ENCODE data around the gene FAM171A1. TPM values are rescaled to one million over a fixed set of nuclear protein-coding genes. Genes with fewer than 3 reads are reported as not detected.

The FAM171A1 gene
- total RNA-seq, 2 donors from 2014 or later: 36.5 to 39.0 TPM

- Mint-ChIP-seq H3K27me3 (ENCODE audit: insufficient read depth) (no peaks in the 10 kb centered on the region), H3K27ac (no peak overlapping the region), H3K4me1 (peaks cover 18% of the 10 kb centered on the region), H3K9me3 (no peaks in the 10 kb centered on the region), H3K4me3 (no peak overlapping the region), H3K36me3 (ENCODE audit: low read depth) (no peaks in the 10 kb centered on the region)
- no peaks in the 10 kb centered on the region for H3K9me3 ChIP-seq (ENCODE audit: control insufficient read depth, low read length)
- DNase-seq: no peak
- peak overlapping the region; percentile 68 for H3K27ac ChIP-seq (ENCODE audit: low read depth, low read length)
- H3K9ac ChIP-seq (ENCODE audit: extremely low read depth, low read length, poor library complexity, severe bottlenecking): no peak overlapping the region
- TF ChIP-seq CTCF (conservative IDR thresholded peaks at IDR 0.05): no peak
- peaks cover 4% of the 10 kb centered on the region for H3K4me1 ChIP-seq (ENCODE audit: control insufficient read depth, insufficient read depth, low read length)
- H3K27me3 ChIP-seq (ENCODE audit: control insufficient read depth, insufficient read depth, low read length, poor library complexity, severe bottlenecking): no peaks in the 10 kb centered on the region
- no peaks in the 10 kb centered on the region for H3K36me3 ChIP-seq (ENCODE audit: control insufficient read depth, insufficient read depth, low read length)
- WGBS, 2 experiments (ENCODE audit: insufficient coverage in 1 of 2, insufficient read length in 1 of 2): 76 to 86% methylated on average over 3 to 4 of the region's 4 CpGs
- H3K4me3 ChIP-seq (ENCODE audit: low read length): no peak overlapping the region
These were observed 26.7 kb downstream of the FAM171A1 start for GRCh38 chr10:15344256-15344875.

GRCh38 chr10:15342970-15343369, 28.1 kb downstream of the FAM171A1 start:
- no peak overlapping the region for H3K27ac Mint-ChIP-seq
- H3K9me3 ChIP-seq (ENCODE audit: control insufficient read depth, low read length): no peaks in the 10 kb centered on the region
- no peaks in the 10 kb centered on the region for H3K36me3 Mint-ChIP-seq (ENCODE audit: low read depth)
- no peak overlapping the region for H3K4me3 Mint-ChIP-seq
- no peaks in the 10 kb centered on the region for H3K36me3 ChIP-seq (ENCODE audit: control insufficient read depth, insufficient read depth, low read length)
- peaks cover 4% of the 10 kb centered on the region for H3K4me1 ChIP-seq (ENCODE audit: control insufficient read depth, insufficient read depth, low read length)
- no peaks in the 10 kb centered on the region for H3K27me3 ChIP-seq (ENCODE audit: control insufficient read depth, insufficient read depth, low read length, poor library complexity, severe bottlenecking)
- 77 to 99% methylated on average over 2 to 3 of the region's 3 CpGs for WGBS, 2 experiments (ENCODE audit: insufficient coverage in 1 of 2, insufficient read length in 1 of 2)
- no peaks in the 10 kb centered on the region for H3K9me3 Mint-ChIP-seq
- H3K4me3 ChIP-seq (ENCODE audit: low read length): no peak overlapping the region
- no peak overlapping the region for H3K27ac ChIP-seq (ENCODE audit: low read depth, low read length)
- H3K9ac ChIP-seq (ENCODE audit: extremely low read depth, low read length, poor library complexity, severe bottlenecking): no peak overlapping the region
- TF ChIP-seq CTCF (conservative IDR thresholded peaks at IDR 0.05): no peak
- H3K4me1 Mint-ChIP-seq: peaks cover 18% of the 10 kb centered on the region
- DNase-seq: no peak
- no peaks in the 10 kb centered on the region for H3K27me3 Mint-ChIP-seq (ENCODE audit: insufficient read depth)

GRCh38 chr10:15341502-15342128, 29.5 kb downstream of the FAM171A1 start:
- H3K4me1 Mint-ChIP-seq: peaks cover 18% of the 10 kb centered on the region
- no peaks in the 10 kb centered on the region for H3K27me3 ChIP-seq (ENCODE audit: control insufficient read depth, insufficient read depth, low read length, poor library complexity, severe bottlenecking)
- H3K36me3 Mint-ChIP-seq (ENCODE audit: low read depth): no peaks in the 10 kb centered on the region
- no peak overlapping the region for H3K4me3 ChIP-seq (ENCODE audit: low read length)
- H3K27ac ChIP-seq (ENCODE audit: low read depth, low read length): no peak overlapping the region
- 87 to 91% methylated on average over 7 of the region's 7 CpGs for WGBS, 2 experiments (ENCODE audit: insufficient coverage in 1 of 2, insufficient read length in 1 of 2)
- no peak overlapping the region for H3K27ac Mint-ChIP-seq
- DNase-seq: no peak
- no peaks in the 10 kb centered on the region for H3K36me3 ChIP-seq (ENCODE audit: control insufficient read depth, insufficient read depth, low read length)
- no peaks in the 10 kb centered on the region for H3K9me3 Mint-ChIP-seq
- no peak overlapping the region for H3K4me3 Mint-ChIP-seq
- no peak overlapping the region for H3K9ac ChIP-seq (ENCODE audit: extremely low read depth, low read length, poor library complexity, severe bottlenecking)
- H3K9me3 ChIP-seq (ENCODE audit: control insufficient read depth, low read length): no peaks in the 10 kb centered on the region
- H3K4me1 ChIP-seq (ENCODE audit: control insufficient read depth, insufficient read depth, low read length): peaks cover 4% of the 10 kb centered on the region
- no peak for TF ChIP-seq CTCF (conservative IDR thresholded peaks at IDR 0.05)
- H3K27me3 Mint-ChIP-seq (ENCODE audit: insufficient read depth): no peaks in the 10 kb centered on the region
